K562 (cell line): ENCODE data around the gene KLHL22. TPM values are rescaled to one million over a fixed set of nuclear protein-coding genes. Genes with fewer than 3 reads are reported as not detected.

Source experiments
- ARHGAP35 ChIP-seq: fragments of 450-650 bp; IDR thresholded peaks from 2 replicates; pipeline ENCODE4 v1.6.1; 2018; ENCODE audit not compliant: partially characterized antibody
- ARID1B ChIP-seq: fragments of 450-650 bp; IDR thresholded peaks from 2 replicates; pipeline ENCODE4 v1.6.1; 2016; ENCODE audit warnings: antibody characterized with exemption, mild to moderate bottlenecking, inconsistent platforms
- CBFB ChIP-seq: sonication (generic); formaldehyde crosslinking; IDR thresholded peaks from 2 replicates; pipeline ENCODE4 v1.4.0; 2020; ENCODE audit warnings: mild to moderate bottlenecking, missing genetic modification reagents
- ESRRB ChIP-seq: fragments of 250-450 bp; sonication (Bioruptor Pico); IDR thresholded peaks from 2 replicates; pipeline ENCODE4 v1.5.0; 2020; ENCODE audit warnings: mild to moderate bottlenecking, moderate library complexity, borderline replicate concordance
- HNRNPH1 ChIP-seq: fragments of 200-400 bp; formaldehyde crosslinking; optimal IDR thresholded peaks from 2 replicates; pipeline ENCODE3; 2017; ENCODE audit warnings: low read depth, mild to moderate bottlenecking, low read length, moderate library complexity
- IRF2 ChIP-seq: sonication (generic); formaldehyde crosslinking; IDR thresholded peaks from 2 replicates; pipeline ENCODE4 v1.8.1; 2022; ENCODE audit warnings: mild to moderate bottlenecking, missing genetic modification reagents
- JUNB ChIP-seq: fragments of 450-650 bp; formaldehyde crosslinking; conservative IDR thresholded peaks from 2 replicates; pipeline ENCODE4 v1.4.0; 2020; ENCODE audit warnings: mild to moderate bottlenecking
- KLF10 ChIP-seq: fragments of 250-450 bp; sonication (Bioruptor Pico); IDR thresholded peaks from 2 replicates; pipeline ENCODE4 v1.6.1; 2021; ENCODE audit warnings: matching md5 sums
- LCOR ChIP-seq: sonication (generic); formaldehyde crosslinking; IDR thresholded peaks from 2 replicates; pipeline ENCODE4 v1.8.0; 2022; ENCODE audit warnings: mild to moderate bottlenecking, missing genetic modification reagents
- TAF1 ChIP-seq: IDR thresholded peaks from 2 replicates; pipeline ENCODE4 v1.6.1; 2011; ENCODE audit warnings: mild to moderate bottlenecking, low read length, moderate library complexity; ENCODE audit not compliant: insufficient read depth, control insufficient read depth, severe bottlenecking; ENCODE audit errors: extremely low read depth
- TARDBP ChIP-seq: fragments of 450-650 bp; IDR thresholded peaks from 2 replicates; pipeline ENCODE4 v1.6.1; 2016
- WHSC1 ChIP-seq: IDR thresholded peaks from one replicate; pipeline ENCODE4 v1.6.1; 2012; ENCODE audit warnings: low read length, control low read depth, inconsistent platforms
- ZFX ChIP-seq: sonication (generic); formaldehyde crosslinking; IDR thresholded peaks from 2 replicates; pipeline ENCODE4 v1.8.0; 2022; ENCODE audit warnings: mild to moderate bottlenecking, missing genetic modification reagents, moderate library complexity
- ZNF184 ChIP-seq: sonication (generic); formaldehyde crosslinking; IDR thresholded peaks from 2 replicates; pipeline ENCODE4 v1.5.0; 2020; ENCODE audit warnings: missing genetic modification reagents
- ZNF253 ChIP-seq: fragments of 250-450 bp; sonication (Bioruptor Pico); conservative IDR thresholded peaks from 2 replicates; pipeline ENCODE4 v1.6.1; 2021; ENCODE audit warnings: mild to moderate bottlenecking
- polyA plus RNA-seq, 8 experiments: library from polyadenylated mRNA; depleted of rRNA in 4 of 8; stranded (reverse) in 5 of 8; unstranded in 3 of 8; fragments of >200 nt; fragmentation: Nextera tagmentation in 2 of 8; fragmentation: Illumina TruSeq in 1 of 8; extraction: Ambion mirVana in 2 of 8; extraction: Trizol in 1 of 8; gene quantifications; 2 replicates each; pipeline versions ENCODE4 v1.2.1 to v1.2.3, GENCODE V29; 2011 to 2014; ENCODE audit warnings: inconsistent platforms in 1 of 8, missing spikeins in 1 of 8
- total RNA-seq, 7 experiments: library from RNA; depleted of rRNA in 6 of 7; stranded (reverse); fragments of >200 nt in 6 of 7; fragmentation: Illumina TruSeq in 2 of 7; extraction: Trizol in 2 of 7; gene quantifications; 2 replicates each; pipeline versions ENCODE4 v1.2.1 to v1.2.3, GENCODE V29; 2011 to 2021; ENCODE audit warnings: low replicate concordance in 1 of 7
- TF ChIP-seq, protein P1 (sequence below): fragments of 250-450 bp; sonication (Bioruptor Pico); IDR thresholded peaks from 2 replicates; pipeline ENCODE4 v1.9.0; 2021; ENCODE audit warnings: mild to moderate bottlenecking, inconsistent platforms
- TF ChIP-seq, protein P2 (sequence below): sonication (generic); formaldehyde crosslinking; IDR thresholded peaks from 2 replicates; pipeline ENCODE4 v1.8.1; 2023; ENCODE audit warnings: mild to moderate bottlenecking, missing genetic modification reagents, moderate library complexity
- TF ChIP-seq, protein P3 (sequence below): fragments of 150-350 bp; IDR thresholded peaks from 2 replicates; pipeline ENCODE4 v1.6.1; 2014; ENCODE audit warnings: low read depth, mild to moderate bottlenecking, low read length, borderline replicate concordance

KLHL22 gene
- total and polyA plus RNA-seq, 9 of the 15 experiments (the other 6 are each of a cell fraction or from before 2014, with no cell fraction given): 1.3 to 25.6 (median 15.2) TPM

DNA sequence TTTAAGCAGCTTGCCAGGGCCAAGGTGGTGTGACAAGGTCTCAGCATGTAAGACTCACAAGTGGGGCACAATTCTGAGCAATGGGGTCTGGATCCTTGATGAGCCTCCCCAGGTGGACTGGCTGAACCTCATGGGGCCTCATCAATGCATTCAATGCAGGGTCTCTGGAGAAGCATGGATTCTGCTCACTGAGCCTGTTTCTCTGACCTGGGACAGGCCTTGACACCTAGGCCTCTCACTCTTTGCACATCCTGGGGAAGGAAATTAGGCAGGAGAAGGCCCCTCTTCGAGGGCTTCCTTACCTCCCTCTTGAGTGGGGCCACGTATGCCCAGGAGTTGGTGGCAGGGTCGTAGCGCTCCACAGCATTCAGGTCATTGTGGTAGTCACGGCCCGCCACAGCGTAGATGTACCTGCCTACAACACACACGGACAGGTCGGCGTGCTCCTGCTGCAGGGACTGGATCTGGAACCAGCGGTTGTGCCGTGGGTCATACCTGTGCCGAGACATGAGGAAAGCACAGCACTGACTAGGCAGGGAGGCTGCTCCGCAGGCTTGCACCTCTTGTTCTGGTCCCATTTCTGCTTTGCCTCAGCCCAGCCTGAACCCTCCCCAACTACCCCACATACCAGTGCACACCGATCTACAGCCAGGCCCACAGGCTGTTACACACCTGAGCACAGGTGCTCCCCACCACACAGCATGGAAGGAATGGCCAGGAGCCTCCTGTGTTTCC is 37.9 kb downstream of the KLHL22 start (continued):
- no peak for TF ChIP-seq ZNF253
- TF ChIP-seq CBFB (CRISPR knock-in tag): 0 out of 2 replicates have a peak, but pooled peaks have one; percentile 5
- peak; percentile 90; the same call in 1 of the 2 replicates for TF ChIP-seq IRF2 (CRISPR knock-in tag)
- TF ChIP-seq WHSC1: peak; percentile 76
- TF ChIP-seq, protein P1, sequence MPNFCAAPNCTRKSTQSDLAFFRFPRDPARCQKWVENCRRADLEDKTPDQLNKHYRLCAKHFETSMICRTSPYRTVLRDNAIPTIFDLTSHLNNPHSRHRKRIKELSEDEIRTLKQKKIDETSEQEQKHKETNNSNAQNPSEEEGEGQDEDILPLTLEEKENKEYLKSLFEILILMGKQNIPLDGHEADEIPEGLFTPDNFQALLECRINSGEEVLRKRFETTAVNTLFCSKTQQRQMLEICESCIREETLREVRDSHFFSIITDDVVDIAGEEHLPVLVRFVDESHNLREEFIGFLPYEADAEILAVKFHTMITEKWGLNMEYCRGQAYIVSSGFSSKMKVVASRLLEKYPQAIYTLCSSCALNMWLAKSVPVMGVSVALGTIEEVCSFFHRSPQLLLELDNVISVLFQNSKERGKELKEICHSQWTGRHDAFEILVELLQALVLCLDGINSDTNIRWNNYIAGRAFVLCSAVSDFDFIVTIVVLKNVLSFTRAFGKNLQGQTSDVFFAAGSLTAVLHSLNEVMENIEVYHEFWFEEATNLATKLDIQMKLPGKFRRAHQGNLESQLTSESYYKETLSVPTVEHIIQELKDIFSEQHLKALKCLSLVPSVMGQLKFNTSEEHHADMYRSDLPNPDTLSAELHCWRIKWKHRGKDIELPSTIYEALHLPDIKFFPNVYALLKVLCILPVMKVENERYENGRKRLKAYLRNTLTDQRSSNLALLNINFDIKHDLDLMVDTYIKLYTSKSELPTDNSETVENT (CRISPR knock-in tag): peak; percentile 67
- no peak for TF ChIP-seq LCOR
- TF ChIP-seq HNRNPH1: no peak
- TF ChIP-seq TARDBP: no peak
- TF ChIP-seq, protein P2, sequence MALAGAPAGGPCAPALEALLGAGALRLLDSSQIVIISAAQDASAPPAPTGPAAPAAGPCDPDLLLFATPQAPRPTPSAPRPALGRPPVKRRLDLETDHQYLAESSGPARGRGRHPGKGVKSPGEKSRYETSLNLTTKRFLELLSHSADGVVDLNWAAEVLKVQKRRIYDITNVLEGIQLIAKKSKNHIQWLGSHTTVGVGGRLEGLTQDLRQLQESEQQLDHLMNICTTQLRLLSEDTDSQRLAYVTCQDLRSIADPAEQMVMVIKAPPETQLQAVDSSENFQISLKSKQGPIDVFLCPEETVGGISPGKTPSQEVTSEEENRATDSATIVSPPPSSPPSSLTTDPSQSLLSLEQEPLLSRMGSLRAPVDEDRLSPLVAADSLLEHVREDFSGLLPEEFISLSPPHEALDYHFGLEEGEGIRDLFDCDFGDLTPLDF (CRISPR knock-in tag): peak; percentile 58; the same call in 1 of the 2 replicates
- TF ChIP-seq ARHGAP35: no peak
- no peak for TF ChIP-seq TAF1
- peak; percentile 29; the same call in 1 of the 2 replicates for TF ChIP-seq ZFX (CRISPR knock-in tag)
- no peak for TF ChIP-seq ZNF184
- no peak for TF ChIP-seq ARID1B
- no peak for TF ChIP-seq ESRRB (CRISPR knock-in tag)
- no peak for TF ChIP-seq JUNB
- TF ChIP-seq KLF10: no peak
- TF ChIP-seq, protein P3, sequence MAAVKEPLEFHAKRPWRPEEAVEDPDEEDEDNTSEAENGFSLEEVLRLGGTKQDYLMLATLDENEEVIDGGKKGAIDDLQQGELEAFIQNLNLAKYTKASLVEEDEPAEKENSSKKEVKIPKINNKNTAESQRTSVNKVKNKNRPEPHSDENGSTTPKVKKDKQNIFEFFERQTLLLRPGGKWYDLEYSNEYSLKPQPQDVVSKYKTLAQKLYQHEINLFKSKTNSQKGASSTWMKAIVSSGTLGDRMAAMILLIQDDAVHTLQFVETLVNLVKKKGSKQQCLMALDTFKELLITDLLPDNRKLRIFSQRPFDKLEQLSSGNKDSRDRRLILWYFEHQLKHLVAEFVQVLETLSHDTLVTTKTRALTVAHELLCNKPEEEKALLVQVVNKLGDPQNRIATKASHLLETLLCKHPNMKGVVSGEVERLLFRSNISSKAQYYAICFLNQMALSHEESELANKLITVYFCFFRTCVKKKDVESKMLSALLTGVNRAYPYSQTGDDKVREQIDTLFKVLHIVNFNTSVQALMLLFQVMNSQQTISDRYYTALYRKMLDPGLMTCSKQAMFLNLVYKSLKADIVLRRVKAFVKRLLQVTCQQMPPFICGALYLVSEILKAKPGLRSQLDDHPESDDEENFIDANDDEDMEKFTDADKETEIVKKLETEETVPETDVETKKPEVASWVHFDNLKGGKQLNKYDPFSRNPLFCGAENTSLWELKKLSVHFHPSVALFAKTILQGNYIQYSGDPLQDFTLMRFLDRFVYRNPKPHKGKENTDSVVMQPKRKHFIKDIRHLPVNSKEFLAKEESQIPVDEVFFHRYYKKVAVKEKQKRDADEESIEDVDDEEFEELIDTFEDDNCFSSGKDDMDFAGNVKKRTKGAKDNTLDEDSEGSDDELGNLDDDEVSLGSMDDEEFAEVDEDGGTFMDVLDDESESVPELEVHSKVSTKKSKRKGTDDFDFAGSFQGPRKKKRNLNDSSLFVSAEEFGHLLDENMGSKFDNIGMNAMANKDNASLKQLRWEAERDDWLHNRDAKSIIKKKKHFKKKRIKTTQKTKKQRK: no peak
